Parathyroid adenoma (tissue), 2 donors: ENCODE data around the gene KRT1.

Source experiments
- H2AFZ ChIP-seq: fragments of 300-600 bp; sonication (generic); one replicate; pipeline ENCODE4 v1.7.0; 2017; ENCODE audit warnings: antibody characterized with exemption, mild to moderate bottlenecking
- H3K27ac ChIP-seq: fragments of 300-600 bp; sonication (generic); one replicate; pipeline ENCODE4 v1.7.0; 2017
- H3K27me3 ChIP-seq: fragments of 300-600 bp; sonication (generic); one replicate; pipeline ENCODE4 v1.7.0; 2017; ENCODE audit warnings: low read length; ENCODE audit not compliant: control insufficient read depth, insufficient read depth
- H3K36me3 ChIP-seq: fragments of 300-600 bp; sonication (generic); one replicate; pipeline ENCODE4 v1.7.0; 2017; ENCODE audit warnings: low read length; ENCODE audit not compliant: control insufficient read depth, insufficient read depth
- H3K4me1 ChIP-seq: fragments of 300-600 bp; sonication (generic); one replicate; pipeline ENCODE4 v1.7.0; 2017; ENCODE audit warnings: control low read depth
- H3K4me2 ChIP-seq: fragments of 300-600 bp; sonication (generic); one replicate; pipeline ENCODE4 v1.7.0; 2017; ENCODE audit warnings: low read length
- H3K4me3 ChIP-seq: fragments of 300-600 bp; sonication (generic); one replicate; pipeline ENCODE4 v1.7.0; 2017; ENCODE audit warnings: low read depth, low read length
- H3K79me2 ChIP-seq: fragments of 300-600 bp; sonication (generic); one replicate; pipeline ENCODE4 v1.7.0; 2017; ENCODE audit warnings: control low read depth
- H3K9ac ChIP-seq: fragments of 300-600 bp; sonication (generic); one replicate; pipeline ENCODE4 v1.7.0; 2017; ENCODE audit warnings: mild to moderate bottlenecking
- H3K9me3 ChIP-seq: fragments of 300-600 bp; sonication (generic); one replicate; pipeline ENCODE4 v1.7.0; 2017; ENCODE audit warnings: low read length; ENCODE audit not compliant: control insufficient read depth
- TF ChIP-seq, protein P1 (sequence below): fragments of 300-600 bp; sonication (generic); IDR thresholded peaks from one replicate; pipeline ENCODE4 v1.7.0; 2017; ENCODE audit warnings: antibody characterized with exemption, mild to moderate bottlenecking
- donor health status: primary hyperparathyroidism.

The KRT1 gene

DNA sequence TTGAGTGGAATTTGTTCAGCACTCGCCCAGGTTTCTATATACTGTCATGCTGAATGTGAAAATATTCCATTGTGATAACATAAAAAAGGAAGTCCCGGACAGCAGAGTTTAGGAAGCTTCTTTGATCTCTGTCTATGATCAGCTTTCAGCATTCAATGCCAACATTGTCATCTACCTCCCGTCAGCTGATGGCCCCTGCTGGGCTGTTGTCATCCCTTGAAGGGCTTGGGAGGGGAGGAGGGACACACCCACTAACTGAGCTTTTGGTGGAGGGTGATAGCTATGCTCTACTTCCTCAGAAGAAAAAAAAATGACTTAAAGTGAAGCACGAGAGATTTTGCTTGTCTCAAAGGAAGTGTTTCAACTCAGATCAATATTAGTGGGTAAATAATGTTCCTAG is 27.8 kb upstream of the KRT1 start:
- Histone ChIP-seq H3K27me3 (no peaks in the 10 kb centered on the region), H3K4me1 (no peaks in the 10 kb centered on the region), H3K27ac (no peak overlapping the region), H3K4me3 (no peak overlapping the region), H3K4me2 (no peak overlapping the region), H3K79me2 (no peaks in the 10 kb centered on the region), H2AFZ (no peak overlapping the region), H3K36me3 (no peaks in the 10 kb centered on the region), H3K9ac (no peak overlapping the region), H3K9me3 (no peaks in the 10 kb centered on the region)
- TF ChIP-seq, protein P1, sequence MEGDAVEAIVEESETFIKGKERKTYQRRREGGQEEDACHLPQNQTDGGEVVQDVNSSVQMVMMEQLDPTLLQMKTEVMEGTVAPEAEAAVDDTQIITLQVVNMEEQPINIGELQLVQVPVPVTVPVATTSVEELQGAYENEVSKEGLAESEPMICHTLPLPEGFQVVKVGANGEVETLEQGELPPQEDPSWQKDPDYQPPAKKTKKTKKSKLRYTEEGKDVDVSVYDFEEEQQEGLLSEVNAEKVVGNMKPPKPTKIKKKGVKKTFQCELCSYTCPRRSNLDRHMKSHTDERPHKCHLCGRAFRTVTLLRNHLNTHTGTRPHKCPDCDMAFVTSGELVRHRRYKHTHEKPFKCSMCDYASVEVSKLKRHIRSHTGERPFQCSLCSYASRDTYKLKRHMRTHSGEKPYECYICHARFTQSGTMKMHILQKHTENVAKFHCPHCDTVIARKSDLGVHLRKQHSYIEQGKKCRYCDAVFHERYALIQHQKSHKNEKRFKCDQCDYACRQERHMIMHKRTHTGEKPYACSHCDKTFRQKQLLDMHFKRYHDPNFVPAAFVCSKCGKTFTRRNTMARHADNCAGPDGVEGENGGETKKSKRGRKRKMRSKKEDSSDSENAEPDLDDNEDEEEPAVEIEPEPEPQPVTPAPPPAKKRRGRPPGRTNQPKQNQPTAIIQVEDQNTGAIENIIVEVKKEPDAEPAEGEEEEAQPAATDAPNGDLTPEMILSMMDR: no peak

DNA sequence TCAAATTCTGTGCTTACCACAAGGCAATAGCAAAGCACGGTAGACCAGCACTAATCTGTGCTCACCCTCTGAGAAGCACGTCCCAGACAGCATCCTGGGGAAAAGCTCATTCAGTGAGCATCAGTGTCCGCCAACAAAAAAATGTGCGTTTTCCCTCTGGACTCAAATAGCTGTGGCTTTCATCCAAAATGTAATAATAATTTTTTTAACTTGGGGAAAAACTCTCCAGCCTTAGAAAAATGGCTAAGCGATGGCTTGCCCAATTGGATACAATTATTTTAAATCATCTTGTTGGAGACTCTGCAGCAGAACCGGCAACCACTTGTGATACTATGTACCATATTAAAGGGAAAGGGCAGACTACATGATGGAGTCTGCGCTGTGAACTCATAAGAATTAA is 24.3 kb upstream of the KRT1 start:
- Histone ChIP-seq H3K27ac (no peak overlapping the region), H3K9me3 (no peaks in the 10 kb centered on the region), H3K36me3 (no peaks in the 10 kb centered on the region), H3K4me3 (no peak overlapping the region), H3K4me2 (no peak overlapping the region), H3K27me3 (no peaks in the 10 kb centered on the region), H2AFZ (no peak overlapping the region), H3K79me2 (no peaks in the 10 kb centered on the region), H3K9ac (no peak overlapping the region), H3K4me1 (no peaks in the 10 kb centered on the region)
- TF ChIP-seq, protein P1: no peak

DNA sequence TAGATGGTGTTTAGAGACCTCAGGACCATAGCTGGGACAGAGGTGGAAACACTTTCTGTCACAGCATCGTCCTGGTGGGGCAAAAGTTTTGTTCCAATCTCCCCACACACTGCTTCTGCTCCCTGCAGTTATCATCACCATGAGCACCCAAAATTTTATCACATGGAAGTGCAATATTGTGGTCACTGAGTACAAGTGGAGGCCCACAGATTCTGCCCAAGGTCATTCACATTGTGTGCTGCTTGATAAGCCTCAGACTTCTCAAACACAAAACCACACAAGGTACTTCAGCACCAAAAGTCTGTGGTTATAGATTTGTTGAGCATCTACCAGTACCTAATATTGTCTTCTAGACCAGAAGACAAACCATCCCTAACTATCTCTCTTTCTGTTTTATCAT is 23.7 kb upstream of the KRT1 start:
- Histone ChIP-seq H3K4me3 (no peak overlapping the region), H3K9me3 (no peaks in the 10 kb centered on the region), H3K36me3 (no peaks in the 10 kb centered on the region), H2AFZ (no peak overlapping the region), H3K4me2 (no peak overlapping the region), H3K27me3 (no peaks in the 10 kb centered on the region), H3K79me2 (no peaks in the 10 kb centered on the region), H3K4me1 (no peaks in the 10 kb centered on the region), H3K9ac (no peak overlapping the region), H3K27ac (no peak overlapping the region)
- TF ChIP-seq, protein P1: no peak

DNA sequence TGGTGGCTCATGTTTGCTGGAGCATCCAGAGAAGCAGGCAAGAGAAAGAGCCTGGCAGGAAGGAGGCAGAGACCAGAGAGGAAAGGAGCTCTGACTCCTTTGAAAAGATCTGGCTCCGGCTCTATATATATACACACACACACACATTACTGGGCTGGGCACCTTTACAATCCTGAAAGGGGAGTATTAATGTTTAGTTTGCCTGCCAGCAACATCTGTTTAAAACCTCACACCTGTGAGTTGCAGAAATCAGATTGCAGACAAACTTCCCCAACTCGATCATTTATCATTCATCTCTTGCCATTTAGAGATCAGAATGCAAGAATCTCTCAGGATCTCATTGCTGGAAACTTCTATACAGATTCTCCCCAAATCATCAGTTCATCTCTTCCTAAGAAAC is 23.2 kb upstream of the KRT1 start, which contains the start of gene KRT77:
TSS of gene KRT77 (minus strand) at position 101 of the 400 bp plus-strand sequence. CDS start at position 11, 90 bp downstream.
- no peak within 1 kb of the TSS for H3K9ac ChIP-seq
- H3K36me3 ChIP-seq: no peaks in the 10 kb centered on the region
- H3K9me3 ChIP-seq: no peaks in the 10 kb centered on the region
- TF ChIP-seq, protein P1: no peak
- H3K4me3 ChIP-seq: no peak within 1 kb of the TSS
- H3K27ac ChIP-seq: no peak within 1 kb of the TSS
- H2AFZ ChIP-seq: no peak within 1 kb of the TSS
- H3K79me2 ChIP-seq: no peaks in the 10 kb centered on the region
- H3K4me2 ChIP-seq: no peak within 1 kb of the TSS
- H3K4me1 ChIP-seq: no peaks in the 10 kb centered on the region
- no peaks in the 10 kb centered on the region for H3K27me3 ChIP-seq

DNA sequence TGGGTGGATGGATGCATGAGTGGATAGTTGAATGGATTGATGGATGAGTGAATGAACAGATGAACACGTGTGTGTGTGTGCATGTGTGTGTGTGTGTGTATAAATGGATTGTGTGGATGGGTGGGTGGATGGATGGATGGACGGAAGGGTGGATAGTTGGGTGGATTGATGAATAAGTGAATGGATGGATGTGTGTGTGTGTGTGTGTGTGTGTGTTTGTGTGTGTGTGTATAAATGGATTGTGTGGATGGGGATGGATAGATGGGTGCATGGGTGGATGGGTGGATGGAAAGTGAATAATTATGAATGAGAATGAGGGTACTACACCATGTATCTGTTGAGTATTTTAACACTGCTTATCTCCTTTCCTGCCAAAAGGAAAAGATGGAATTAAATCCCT is 22.1 kb upstream of the KRT1 start:
- Histone ChIP-seq H3K4me2 (no peak overlapping the region), H3K27ac (no peak overlapping the region), H3K9ac (no peak overlapping the region), H3K9me3 (no peaks in the 10 kb centered on the region), H3K27me3 (no peaks in the 10 kb centered on the region), H2AFZ (no peak overlapping the region), H3K4me3 (no peak overlapping the region), H3K4me1 (no peaks in the 10 kb centered on the region), H3K79me2 (no peaks in the 10 kb centered on the region), H3K36me3 (no peaks in the 10 kb centered on the region)
- TF ChIP-seq, protein P1: no peak
